Measurements from ENCODE around the gene PHF3.

- TF ChIP-seq EZH2 (IDR thresholded peaks at IDR 0.05; ENCODE audit: low read length, unreplicated experiment) (no peak), CTCF (conservative IDR thresholded peaks at IDR 0.05; ENCODE audit: low read depth, low read length) (no peak), EZH2phosphoT487 (IDR thresholded peaks at IDR 0.05; ENCODE audit: borderline replicate concordance, low read length) (no peak)
Measured at GRCh38 chr6:63724721-63725120, 89.1 kb downstream of the PHF3 start.

All from PC-3 (cell line).